Breast epithelium (tissue), 4 donors: ENCODE results near the gene MEIOC. TPM values are rescaled to one million over a fixed set of nuclear protein-coding genes. Genes with fewer than 3 reads are reported as not detected.

ENCODE experiments used
- DNase-seq, 2 donors: peaks; one replicate each; pipeline ENCODE4 v3.0.0-alpha.2; 2019; ENCODE audit warnings: low spot score in 2 of 2
- H3K27ac ChIP-seq, 2 donors: fragments of 200-600 bp; sonication (generic) in 1 of 2; one replicate each; pipeline ENCODE4 v1.5.1; 2016 to 2019; ENCODE audit warnings: mild to moderate bottlenecking in 1 of 2
- H3K27me3 ChIP-seq, 2 donors: fragments of 200-600 bp; sonication (generic) in 1 of 2; one replicate each; pipeline versions ENCODE4 v1.5.1 to v1.6.0; 2017 to 2019; ENCODE audit warnings: control low read depth in 1 of 2, mild to moderate bottlenecking in 1 of 2
- H3K36me3 ChIP-seq: fragments of 200-600 bp; one replicate; pipeline ENCODE4 v1.5.1; 2019
- H3K4me1 ChIP-seq, 2 donors: fragments of 200-600 bp; sonication (generic); one replicate each; pipeline ENCODE4 v1.5.1; 2016 to 2019; ENCODE audit warnings: control low read depth in 1 of 2
- H3K4me3 ChIP-seq, 3 donors: fragments of 200-600 bp; sonication (generic); 1 replicate in 2 of 3; 2 replicates in 1 of 3; pipeline ENCODE4 v1.5.1; 2016 to 2019; ENCODE audit warnings: mild to moderate bottlenecking in 3 of 3, moderate library complexity in 2 of 3
- H3K9me3 ChIP-seq, 2 donors: fragments of 200-600 bp; sonication (generic) in 1 of 2; one replicate each; pipeline ENCODE4 v1.5.1; 2016 to 2019; ENCODE audit warnings: control low read depth in 1 of 2
- POLR2A ChIP-seq: fragments of 450-650 bp; IDR thresholded peaks from one replicate; pipeline ENCODE4 v1.6.1; 2016; ENCODE audit warnings: antibody characterized with exemption, mild to moderate bottlenecking, moderate library complexity
- POLR2AphosphoS5 ChIP-seq, 3 donors: sonication (generic); formaldehyde crosslinking; IDR thresholded peaks; one replicate each; pipeline ENCODE4 v1.6.1; 2017; ENCODE audit warnings: antibody characterized with exemption in 3 of 3
- intact Hi-C: fragments of 100-400 bp; cut with DNase I; formaldehyde crosslinking; loops from one replicate; pipeline ENCODE4 v1.15.1; 2023; ENCODE audit warnings: low total_unique reads
- total RNA-seq, 3 donors: library from RNA; depleted of rRNA; stranded (reverse); fragments of >200 nt; gene quantifications; one replicate each; pipeline ENCODE4 v1.1.0, GENCODE V29; 2016
- TF ChIP-seq, protein P1 (sequence below), 3 donors: fragments of 450-650 bp; IDR thresholded peaks; one replicate each; pipeline ENCODE4 v1.5.1; 2016 to 2017; ENCODE audit warnings: antibody characterized with exemption in 3 of 3, mild to moderate bottlenecking in 3 of 3, moderate library complexity in 3 of 3

The MEIOC gene
- under 1 TPM in 1 of 3 donors, not detected in 2; under 0.01 TPM for total RNA-seq

- Histone ChIP-seq H3K36me3 (no peaks in the 10 kb centered on the region), H3K9me3 (no peaks in the 10 kb centered on the region), H3K4me1 (peaks cover 0 to 2% of the 10 kb centered on the region in 2 donors), H3K4me3 (peak within 1 kb of the TSS in 2 of 3 donors; percentile 29 to 32), H3K27me3 (peaks cover 6 to 35% of the 10 kb centered on the region in 2 donors), H3K27ac (no peak within 1 kb of the TSS)
- no peak for DNase-seq
- TF ChIP-seq, protein P1, sequence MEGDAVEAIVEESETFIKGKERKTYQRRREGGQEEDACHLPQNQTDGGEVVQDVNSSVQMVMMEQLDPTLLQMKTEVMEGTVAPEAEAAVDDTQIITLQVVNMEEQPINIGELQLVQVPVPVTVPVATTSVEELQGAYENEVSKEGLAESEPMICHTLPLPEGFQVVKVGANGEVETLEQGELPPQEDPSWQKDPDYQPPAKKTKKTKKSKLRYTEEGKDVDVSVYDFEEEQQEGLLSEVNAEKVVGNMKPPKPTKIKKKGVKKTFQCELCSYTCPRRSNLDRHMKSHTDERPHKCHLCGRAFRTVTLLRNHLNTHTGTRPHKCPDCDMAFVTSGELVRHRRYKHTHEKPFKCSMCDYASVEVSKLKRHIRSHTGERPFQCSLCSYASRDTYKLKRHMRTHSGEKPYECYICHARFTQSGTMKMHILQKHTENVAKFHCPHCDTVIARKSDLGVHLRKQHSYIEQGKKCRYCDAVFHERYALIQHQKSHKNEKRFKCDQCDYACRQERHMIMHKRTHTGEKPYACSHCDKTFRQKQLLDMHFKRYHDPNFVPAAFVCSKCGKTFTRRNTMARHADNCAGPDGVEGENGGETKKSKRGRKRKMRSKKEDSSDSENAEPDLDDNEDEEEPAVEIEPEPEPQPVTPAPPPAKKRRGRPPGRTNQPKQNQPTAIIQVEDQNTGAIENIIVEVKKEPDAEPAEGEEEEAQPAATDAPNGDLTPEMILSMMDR (IDR thresholded peaks at IDR 0.05) = no peak
- TF ChIP-seq POLR2A (no peak), POLR2AphosphoS5 (IDR thresholded peaks at IDR 0.05) (no peak)
- intact Hi-C loops = loop anchor here (5.0 kb wide), 1 partner anchor 479 kb away; no protein-coding TSS in a partner anchor
Measured at GRCh38 chr17:44655983-44656710, at the start of gene MEIOC. Gene MEIOC, plus strand, starts transcription at chr17:44656468. Its CDS starts 146 bp downstream, at chr17:44656614.

- TF ChIP-seq POLR2AphosphoS5 (IDR thresholded peaks at IDR 0.05) (no peak), POLR2A (no peak)
- TF ChIP-seq, protein P1 (IDR thresholded peaks at IDR 0.05) = no peak
- no peak overlapping the region for H3K4me3 ChIP-seq
- intact Hi-C loops = no loop called here
- no peaks in the 10 kb centered on the region for H3K9me3 ChIP-seq
- H3K4me1 ChIP-seq = no peaks in the 10 kb centered on the region
- DNase-seq = no peak
- no peaks in the 10 kb centered on the region for H3K36me3 ChIP-seq
- H3K27ac ChIP-seq = no peak overlapping the region
- H3K27me3 ChIP-seq = no peaks in the 10 kb centered on the region
Measured at GRCh38 chr17:44606658-44607057, 49.6 kb upstream of the MEIOC start.

GRCh38 chr17:44607836-44608690 lies 48.2 kb upstream of the MEIOC start:
- no peak for DNase-seq
- H3K27me3 ChIP-seq = no peaks in the 10 kb centered on the region
- H3K36me3 ChIP-seq = no peaks in the 10 kb centered on the region
- intact Hi-C loops = no loop called here
- H3K27ac ChIP-seq = peak overlapping the region in 1 of 2 donors; percentile 1
- H3K4me3 ChIP-seq = no peak overlapping the region
- TF ChIP-seq, protein P1 (IDR thresholded peaks at IDR 0.05) = no peak
- TF ChIP-seq POLR2AphosphoS5 (IDR thresholded peaks at IDR 0.05) = no peak
- no peaks in the 10 kb centered on the region for H3K9me3 ChIP-seq
- no peaks in the 10 kb centered on the region for H3K4me1 ChIP-seq

GRCh38 chr17:44608727-44609435 lies 47.4 kb upstream of the MEIOC start:
- Histone ChIP-seq H3K4me1 (no peaks in the 10 kb centered on the region), H3K9me3 (no peaks in the 10 kb centered on the region), H3K4me3 (no peak overlapping the region), H3K27me3 (no peaks in the 10 kb centered on the region), H3K27ac (peak overlapping the region in 1 of 2 donors; percentile 1), H3K36me3 (no peaks in the 10 kb centered on the region)
- DNase-seq = no peak
- TF ChIP-seq, protein P1 (IDR thresholded peaks at IDR 0.05) = no peak
- TF ChIP-seq POLR2AphosphoS5 (IDR thresholded peaks at IDR 0.05) (no peak), POLR2A (no peak)
- intact Hi-C loops = no loop called here
